Endothelial cell of hepatic sinusoid (primary cell): ENCODE data around the gene ATXN7.

Source experiments
- in situ Hi-C: cut with HindIII; loops from 2 replicates; pipeline ENCODE4 v1.10.0; 2017; ENCODE audit warnings: low sequenced_read_pairs

Gene ATXN7

DNA sequence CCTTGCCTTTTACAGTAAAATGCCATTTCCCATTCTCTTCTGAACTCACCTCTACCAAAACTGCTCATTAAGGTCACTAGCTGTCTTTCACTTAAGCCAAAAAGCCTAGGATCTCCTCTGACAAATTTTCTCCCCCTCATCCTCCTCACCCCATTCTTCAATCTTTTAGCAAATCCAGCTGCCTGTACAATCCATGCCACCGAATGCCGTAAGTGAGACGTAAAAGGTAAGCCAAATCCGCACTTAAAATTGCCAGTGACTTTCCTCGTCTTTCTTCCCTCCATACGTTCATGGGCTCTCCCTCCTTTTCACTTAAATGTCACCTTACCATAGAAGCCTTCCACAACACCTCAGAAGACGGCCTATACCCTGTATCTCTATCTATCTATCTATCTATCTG, 145.9 kb downstream of the ATXN7 start:
- in situ Hi-C loops: no loop called here

DNA sequence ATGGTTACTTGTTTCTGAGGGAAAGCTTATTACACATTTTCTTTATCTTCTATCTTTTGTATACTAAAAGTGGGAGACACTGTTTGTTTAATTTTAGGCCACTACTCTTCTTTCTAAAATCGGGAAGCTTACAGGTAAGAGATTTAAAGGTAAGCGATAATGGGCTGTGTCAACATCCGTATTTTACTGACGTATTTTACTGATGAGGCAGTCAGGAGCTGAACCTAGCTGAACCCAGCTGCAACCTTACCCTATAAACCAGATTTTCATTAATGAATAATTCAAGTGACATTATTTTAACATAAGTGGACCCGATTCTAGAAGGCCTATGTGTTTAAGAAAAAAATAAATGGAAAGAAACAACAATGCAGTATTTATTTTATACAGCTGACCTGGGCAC, 146.5 kb downstream of the ATXN7 start:
- in situ Hi-C loops: loop anchor here (5.0 kb wide), 1 partner anchor 33 kb away; no protein-coding TSS in a partner anchor

DNA sequence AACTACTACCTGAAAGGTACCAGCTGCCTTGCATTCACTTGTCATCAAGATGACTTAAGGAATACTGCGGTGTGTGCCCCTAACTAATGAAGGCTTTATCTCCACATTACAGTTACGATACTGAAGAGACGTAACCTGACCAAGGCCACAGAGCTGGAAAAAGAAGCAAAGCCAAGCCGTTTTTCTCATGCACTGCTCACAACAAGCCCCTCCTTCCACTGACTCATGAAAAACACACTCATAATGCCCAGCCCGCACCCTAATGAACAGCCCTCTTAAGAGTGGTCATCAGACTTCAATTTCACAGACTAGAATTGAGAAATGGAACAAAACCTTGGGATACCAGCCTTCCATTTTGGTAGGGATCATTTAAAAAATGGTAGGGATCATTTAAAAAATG, 148.0 kb downstream of the ATXN7 start:
- in situ Hi-C loops: loop anchor here (5.0 kb wide), 1 partner anchor 34 kb away; no protein-coding TSS in a partner anchor

DNA sequence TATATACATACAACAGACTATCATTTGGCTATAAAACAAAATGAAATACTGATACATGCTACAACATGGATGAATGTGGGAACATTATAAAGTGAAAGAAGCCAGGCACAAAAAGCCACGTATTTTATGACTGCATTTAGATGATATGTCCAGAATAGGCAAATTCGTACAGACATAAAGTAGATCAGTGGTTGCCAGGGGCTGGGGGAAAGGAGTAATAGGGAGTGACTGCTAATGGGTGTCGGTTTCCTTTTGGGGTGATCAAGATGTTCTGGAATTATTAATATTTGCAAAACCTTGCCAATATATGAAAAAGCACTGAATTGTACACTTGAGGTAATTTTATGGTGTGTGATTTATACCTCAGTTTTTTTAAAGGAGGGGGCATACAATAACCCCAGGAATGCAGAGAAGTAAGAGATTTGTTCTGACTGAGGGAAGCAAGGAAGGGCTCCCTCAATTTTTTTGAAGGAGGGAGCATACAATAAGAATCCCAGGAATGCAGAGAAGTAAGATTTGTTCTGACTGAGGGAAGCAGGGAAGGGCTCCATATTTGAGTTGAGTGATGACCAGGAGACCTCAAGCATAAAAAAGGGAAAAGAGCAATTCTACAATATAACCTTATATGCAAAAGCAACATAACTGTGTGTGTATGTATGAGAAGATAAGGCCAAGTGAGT, 153.4 kb downstream of the ATXN7 start:
- in situ Hi-C loops: no loop called here

DNA sequence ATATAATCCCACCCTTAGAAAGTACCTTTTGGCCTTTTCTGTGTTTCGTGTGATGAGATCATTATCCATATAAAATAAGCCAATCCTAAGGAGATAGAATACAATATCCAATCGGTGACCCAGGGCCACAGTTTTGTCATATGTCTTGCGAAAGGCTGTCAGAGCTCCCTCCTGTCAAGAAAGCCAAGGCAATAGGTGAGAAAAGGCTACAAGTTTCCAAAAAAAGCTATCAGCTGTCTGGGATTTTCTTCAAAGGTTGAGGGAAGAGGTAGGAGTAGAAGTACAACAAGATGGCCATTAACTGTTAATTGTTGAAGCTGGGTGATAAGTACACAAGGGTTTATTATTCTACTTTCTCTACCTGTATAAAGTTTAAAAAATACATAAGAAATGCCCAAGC, 155.6 kb downstream of the ATXN7 start:
- in situ Hi-C loops: no loop called here

DNA sequence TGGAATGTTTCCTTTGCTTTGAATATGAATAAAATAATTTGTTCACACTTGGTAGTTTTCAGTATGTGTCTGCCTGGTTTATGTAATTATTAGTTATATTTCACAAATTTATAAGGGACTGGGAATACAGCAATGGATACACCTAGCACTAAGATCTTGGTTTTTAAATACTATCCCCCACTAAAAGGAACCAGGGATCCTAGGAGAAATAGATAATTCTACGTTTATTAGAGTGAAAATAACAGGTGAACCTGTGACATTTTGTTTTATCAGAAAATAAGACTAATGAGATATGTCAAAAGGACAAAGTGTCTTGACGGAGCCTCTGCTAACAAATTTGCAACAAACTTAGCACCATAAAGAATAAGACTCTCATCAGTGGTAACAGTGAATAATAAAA, 156.2 kb downstream of the ATXN7 start:
- in situ Hi-C loops: no loop called here

DNA sequence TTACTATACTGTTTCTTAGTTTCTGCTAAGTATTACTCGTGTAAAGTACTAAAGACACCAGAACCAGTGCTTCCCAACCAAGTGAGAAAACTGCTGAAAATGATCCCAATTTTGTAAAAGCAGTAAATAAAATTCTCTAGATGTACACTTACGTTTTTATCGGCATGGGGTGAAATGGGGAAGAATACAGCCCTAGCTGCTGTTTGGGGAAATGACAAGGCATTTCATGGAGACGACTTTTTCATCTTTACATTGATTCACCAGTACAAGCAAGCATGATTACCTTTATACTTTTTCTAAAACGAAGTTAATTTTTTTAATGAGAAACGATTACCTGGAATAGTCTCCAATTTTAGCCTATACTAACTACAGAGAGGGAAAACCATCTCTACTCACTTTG, 158.3 kb downstream of the ATXN7 start:
- in situ Hi-C loops: no loop called here

DNA sequence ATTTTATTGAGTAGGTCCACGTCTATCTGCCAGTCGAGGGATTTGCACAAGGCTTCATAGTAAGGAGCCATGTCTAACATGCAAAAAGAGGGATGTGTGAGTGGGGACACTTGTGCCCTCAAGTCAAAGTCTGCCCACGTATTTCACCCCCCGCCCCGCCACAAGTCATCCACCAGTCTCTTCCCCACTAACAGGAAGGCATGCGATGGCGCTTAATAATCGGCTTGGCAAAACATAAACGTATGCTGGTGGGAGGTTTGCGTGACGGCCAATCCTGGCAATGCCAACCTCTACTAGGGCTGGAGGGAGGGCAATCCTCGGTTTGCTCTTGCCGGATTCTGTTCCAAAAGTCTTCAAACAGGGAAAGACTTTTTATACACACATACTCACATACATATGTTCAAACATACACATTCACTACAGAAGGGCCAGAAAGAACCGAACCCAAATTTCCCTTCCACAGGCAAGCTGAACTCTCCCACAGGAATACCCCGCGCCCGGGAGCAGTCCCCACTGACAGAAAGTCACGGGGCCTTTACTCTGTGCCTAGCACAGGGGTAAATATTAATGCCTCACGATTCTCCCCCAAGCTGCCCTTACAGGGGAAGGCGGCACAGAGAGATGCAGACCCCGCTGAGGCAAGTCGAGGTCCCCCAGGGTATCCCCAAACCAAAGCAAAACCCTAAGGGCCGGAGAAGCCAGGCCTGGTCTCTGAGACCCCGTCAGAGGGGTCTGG, 159.0 kb downstream of the ATXN7 start:
- in situ Hi-C loops: no loop called here

DNA sequence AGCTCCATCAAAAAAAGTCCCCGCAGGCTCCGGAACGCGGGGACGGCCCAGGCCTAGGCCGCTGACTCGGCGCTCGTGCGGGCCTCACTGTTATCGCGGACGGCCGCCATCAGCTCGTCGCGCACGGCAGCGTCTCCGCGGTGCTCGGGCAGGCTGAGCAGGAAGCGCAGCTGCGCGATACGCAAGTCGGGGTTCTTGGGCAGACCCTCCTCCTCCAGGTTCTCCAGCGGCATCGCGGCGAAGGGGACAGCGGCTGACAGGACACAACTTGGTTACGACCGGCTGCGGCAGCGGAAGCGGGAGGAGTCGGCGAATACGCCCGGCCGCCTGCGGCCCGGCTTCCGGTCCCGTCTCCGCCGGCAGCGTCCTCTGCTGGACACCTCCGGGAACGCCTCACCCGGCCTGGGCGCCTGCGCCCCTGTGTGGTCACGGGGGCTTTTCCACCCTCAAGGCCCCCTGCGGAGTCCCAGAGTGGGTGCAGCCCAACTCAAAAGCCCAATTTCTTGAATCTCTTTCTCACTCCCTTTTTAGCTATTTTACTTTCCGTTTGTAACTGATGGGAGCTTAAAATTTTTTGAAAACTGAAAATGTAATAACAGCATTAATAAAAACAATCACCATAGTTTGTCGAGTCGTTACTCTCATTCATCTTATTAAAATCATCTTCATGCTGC, 159.7 kb downstream of the ATXN7 start, which contains the start of gene PSMD6:
Gene PSMD6 (minus strand): TSS at position 308 of the 674 bp plus-strand sequence. CDS start 75 bp downstream, at position 233.
- in situ Hi-C loops: no loop called here

DNA sequence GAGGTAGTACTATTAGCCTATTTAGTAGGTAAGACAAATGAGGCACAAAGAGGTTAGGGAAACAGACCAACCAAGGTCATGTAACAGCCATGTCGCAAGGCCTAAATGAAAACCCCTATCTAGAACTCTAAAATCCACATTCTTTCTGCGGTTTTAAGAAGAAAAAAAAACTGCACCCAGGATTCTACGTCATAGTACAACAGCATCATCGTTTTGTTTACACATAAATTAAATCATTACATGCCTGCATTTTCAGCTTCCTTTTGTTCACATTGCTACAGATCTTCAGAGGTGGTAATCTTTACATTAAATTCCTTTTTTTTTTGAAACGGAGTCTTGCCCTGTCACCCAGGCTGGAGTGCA, 160.2 kb downstream of the ATXN7 start:
- in situ Hi-C loops: no loop called here

DNA sequence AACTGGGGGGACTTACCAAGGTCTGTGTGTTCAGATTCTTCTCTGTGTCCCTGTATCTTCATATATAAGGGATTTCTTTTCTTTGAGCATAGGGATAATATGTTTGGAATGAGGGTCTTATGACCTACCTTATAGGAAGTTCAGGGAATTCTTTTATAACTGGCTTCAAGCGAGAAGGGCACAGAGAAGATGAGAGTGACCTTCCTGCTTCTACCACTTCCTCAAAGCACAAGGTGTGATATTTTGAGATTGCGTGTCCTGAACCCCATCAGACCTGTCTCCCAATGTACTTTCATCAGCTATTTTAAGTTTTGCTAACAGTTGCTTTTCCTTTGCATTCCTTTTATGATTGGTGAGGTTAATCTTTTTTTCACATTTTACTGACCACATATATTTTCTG, 162.7 kb downstream of the ATXN7 start:
- in situ Hi-C loops: no loop called here

DNA sequence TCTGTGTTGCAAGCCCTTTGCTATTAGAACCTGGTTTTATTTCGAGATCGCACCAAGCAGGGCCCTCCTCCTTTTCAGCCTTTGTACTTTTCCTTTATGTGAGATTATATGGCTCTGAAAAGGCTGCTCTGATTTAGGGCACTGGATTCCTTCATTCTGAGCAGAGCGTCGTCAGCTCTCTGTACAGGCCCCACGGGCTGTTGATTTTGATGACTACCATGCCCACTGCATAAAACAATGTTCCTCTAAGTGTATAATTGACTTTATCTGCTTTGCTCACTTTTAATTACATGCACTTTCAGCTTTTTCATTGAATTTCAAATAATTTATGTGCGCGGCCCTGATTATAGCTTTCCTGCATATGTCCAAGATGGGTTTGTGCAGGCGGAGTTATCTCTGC, 164.0 kb downstream of the ATXN7 start:
- in situ Hi-C loops: no loop called here

DNA sequence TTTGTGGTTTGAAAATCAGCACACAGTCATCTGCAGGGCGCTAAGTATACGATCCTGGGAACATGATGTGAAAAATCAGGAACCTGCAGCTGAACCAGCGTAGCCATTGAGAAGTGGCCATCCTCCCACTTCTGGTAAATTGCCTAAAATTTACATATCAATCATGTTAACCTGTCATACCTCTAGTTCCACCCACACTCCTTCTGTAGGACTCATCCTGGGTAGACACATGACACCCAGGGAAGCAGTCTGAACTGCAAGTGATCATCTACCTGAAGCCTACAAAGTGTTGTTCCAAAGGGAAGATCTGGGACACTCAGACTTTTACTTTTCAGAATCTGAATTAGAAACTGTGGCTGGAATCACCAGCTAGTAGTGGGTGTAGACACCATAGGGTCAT, 165.1 kb downstream of the ATXN7 start:
- in situ Hi-C loops: no loop called here

DNA sequence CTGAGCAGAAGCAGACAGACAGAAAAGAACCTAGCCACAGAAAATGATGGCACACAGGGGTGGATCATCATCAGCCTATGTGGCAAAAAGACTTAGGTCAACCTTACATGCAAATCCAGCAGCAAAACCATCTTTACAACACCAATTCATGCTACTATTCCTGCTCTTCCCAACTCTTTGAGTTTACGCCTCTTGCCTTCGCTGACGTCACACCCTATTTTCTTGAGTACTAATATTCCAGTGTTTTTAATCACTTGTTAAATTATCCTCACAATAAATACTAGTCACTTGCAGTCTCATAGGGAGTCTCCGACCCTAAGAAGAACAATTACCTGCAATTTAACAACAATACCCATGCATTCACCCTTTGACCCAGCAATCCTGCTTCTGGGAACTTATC, 165.6 kb downstream of the ATXN7 start:
- in situ Hi-C loops: no loop called here

DNA sequence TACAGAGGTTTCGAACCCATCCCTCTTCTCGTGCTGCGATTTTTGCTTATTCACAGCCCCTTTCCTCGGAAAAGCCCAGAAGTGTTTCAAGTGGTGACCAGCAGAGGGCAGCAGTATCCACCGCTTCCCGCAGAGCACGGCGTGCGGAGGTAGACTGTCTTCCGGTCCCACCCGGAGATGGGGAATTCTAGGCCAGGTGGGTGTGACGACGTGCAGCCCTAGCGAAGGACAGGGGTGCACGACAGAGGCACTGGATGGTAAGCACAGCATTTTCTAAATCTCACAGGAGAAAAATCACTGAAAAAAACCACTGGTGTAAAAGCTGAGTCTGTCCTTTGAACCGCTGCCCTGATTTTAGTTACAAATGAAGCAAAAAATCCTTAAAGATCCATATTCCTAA, 167.1 kb downstream of the ATXN7 start:
- in situ Hi-C loops: loop anchor here (10.0 kb wide), 1 partner anchor 154 kb away; no protein-coding TSS in a partner anchor

DNA sequence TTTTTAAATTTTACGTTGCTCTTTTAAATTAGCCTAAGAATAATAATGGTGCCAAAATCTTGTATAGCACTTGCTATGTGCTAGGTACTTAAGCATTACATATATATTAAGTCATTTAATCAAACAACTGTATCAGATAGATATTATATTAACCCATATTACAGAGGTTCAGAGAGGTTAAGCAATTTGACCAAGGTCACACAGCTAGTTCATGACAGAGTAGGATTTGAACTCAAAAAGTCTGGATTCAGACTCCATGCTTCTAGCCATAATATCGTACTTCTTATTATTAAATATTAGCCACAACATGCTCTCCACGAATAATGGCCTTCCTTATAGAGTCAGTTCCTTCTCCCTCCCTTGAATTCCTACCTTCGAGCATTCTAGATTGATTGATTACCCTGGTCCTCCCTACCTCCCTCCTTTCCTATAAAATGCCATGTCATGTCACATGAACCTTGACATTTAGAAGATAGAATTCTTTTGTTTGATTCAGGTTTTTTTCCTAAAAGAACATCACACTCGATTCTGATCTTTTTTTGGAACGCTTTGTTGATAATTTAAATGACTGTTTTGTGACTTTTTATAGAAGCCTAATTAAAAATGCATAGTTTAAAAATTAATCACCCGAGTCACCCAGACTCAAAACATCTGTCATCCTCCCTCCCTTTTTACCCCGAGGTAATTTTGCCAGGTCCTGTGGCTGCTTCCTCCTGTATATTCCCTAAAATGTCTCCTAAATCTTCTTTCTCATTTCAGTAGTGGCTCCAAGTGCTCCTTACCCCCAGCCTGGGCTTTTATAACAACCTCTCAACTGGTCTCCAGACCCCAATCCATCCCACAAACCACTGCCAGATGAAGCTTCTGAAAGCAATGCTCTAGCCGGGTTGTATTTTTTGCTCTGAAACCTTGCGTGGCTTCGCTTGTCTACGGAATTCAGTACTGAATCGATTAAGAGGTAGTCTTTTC, 168.2 kb downstream of the ATXN7 start:
- in situ Hi-C loops: loop anchor here (10.0 kb wide), 1 partner anchor 153 kb away; no protein-coding TSS in a partner anchor

DNA sequence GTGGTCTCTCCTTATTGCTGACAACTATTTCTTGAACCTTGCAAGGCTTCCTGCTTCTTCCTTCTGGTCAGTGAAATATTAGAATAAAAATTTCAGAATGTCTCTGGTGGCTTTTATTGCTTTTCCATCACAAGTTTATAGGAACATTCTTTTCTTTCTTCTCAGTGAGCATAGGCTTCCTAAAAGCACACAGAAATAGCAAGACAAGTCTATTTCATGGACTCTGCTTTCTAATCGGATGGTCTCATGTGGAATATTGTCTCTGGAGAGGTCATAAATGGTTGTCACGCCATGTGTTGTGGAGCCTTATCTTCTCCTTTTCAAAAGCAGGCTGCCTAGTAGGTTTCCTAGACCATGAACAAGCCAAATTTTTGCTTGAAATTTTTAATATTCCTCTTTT, 169.4 kb downstream of the ATXN7 start:
- in situ Hi-C loops: loop anchor here (10.0 kb wide), 1 partner anchor 152 kb away; no protein-coding TSS in a partner anchor

DNA sequence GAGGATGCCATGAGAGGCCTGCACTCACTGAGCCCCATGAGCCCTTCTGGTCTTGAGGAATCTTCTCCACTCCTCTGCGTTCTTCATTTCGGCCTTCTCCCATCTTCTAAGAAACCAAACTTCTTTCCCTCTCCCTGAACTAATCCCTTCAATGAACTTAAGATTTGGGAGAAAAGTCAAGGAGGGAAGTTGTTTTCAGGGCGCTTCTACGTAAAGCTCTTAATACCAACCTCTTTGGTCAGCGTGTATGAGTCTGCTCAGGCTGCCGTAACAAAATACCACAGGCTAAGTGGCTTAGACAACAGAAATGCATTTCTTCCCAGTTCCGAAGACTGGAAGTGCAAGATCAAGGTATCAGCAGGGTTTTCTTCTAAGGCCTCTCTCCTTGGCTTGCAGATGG, 173.4 kb downstream of the ATXN7 start:
- in situ Hi-C loops: loop anchor here (10.0 kb wide), 1 partner anchor 148 kb away; no protein-coding TSS in a partner anchor

DNA sequence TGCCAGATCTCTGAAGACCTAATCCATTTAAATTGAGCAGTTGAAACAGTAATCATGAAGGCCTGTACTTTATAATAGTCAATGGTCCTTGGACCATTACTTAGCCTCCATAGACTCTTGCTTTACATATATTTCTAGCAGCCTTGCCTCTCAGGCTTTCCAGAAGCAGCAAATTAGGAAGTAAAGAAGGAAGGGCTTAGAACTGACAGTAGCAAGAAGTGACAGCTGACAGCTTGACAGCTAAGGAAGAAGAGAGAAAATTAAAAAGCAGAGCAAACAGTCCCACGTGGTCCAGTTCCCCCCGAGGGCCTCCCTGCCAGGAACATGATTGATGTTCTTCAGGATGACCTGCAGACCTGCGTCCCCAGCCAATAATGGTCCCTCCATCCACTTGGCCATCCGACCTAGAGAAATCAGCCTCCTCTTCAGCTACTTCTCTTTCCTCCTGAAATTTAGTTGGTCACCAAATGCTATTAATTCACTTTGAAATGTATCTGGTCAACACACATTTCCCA, 174.6 kb downstream of the ATXN7 start:
- in situ Hi-C loops: loop anchor here (10.0 kb wide), 1 partner anchor 146 kb away; no protein-coding TSS in a partner anchor

DNA sequence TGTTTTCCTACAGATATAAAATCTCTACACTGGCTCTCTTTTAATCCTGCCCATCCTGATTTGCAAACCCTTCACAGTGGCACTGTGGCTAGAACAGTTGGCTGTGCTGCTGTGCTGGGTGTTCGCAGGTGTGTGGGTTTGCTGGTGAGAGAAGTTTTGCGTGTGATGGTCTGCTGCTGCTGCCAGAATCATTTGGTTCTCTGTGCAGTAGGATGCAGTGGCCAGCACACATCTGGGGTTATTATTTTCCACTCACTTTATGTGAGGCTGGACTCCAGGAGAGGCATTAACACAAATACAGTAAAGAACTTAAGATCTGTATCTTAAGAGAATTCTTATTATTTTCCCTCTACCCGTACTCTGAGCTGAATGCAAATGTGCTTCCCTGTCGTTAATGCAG, 175.7 kb downstream of the ATXN7 start:
- in situ Hi-C loops: loop anchor here (10.0 kb wide), 1 partner anchor 145 kb away; no protein-coding TSS in a partner anchor
